HepG2 (cell line): Measurements from ENCODE around the gene GMPPA. TPM values are rescaled to one million over a fixed set of nuclear protein-coding genes. Genes with fewer than 3 reads are reported as not detected.

Experiments
- AFF4 ChIP-seq: sonication (generic); formaldehyde crosslinking; IDR thresholded peaks from 2 replicates; pipeline ENCODE4 v1.4.0; 2020; ENCODE audit warnings: missing genetic modification reagents
- ARID4A ChIP-seq: sonication (generic); formaldehyde crosslinking; IDR thresholded peaks from 2 replicates; pipeline ENCODE4 v1.5.0; 2020; ENCODE audit warnings: mild to moderate bottlenecking, missing genetic modification reagents, borderline replicate concordance
- CENPX ChIP-seq: sonication (generic); formaldehyde crosslinking; IDR thresholded peaks from 2 replicates; pipeline ENCODE4 v1.9.0; 2021; ENCODE audit warnings: mild to moderate bottlenecking, missing genetic modification reagents, moderate library complexity
- ESRRA ChIP-seq: sonication (generic); formaldehyde crosslinking; IDR thresholded peaks from 2 replicates; pipeline ENCODE4 v1.5.1; 2020; ENCODE audit warnings: mild to moderate bottlenecking, low read depth, missing genetic modification reagents
- FIP1L1 ChIP-seq: fragments of 200-400 bp; formaldehyde crosslinking; IDR thresholded peaks from 2 replicates; pipeline ENCODE4 v1.6.1; 2018; ENCODE audit warnings: low read depth, mild to moderate bottlenecking, low read length, moderate library complexity, borderline replicate concordance; ENCODE audit not compliant: insufficient read depth
- IKZF1 ChIP-seq: fragments of 450-650 bp; IDR thresholded peaks from 2 replicates; pipeline ENCODE4 v1.7.1; 2016
- KAT8 ChIP-seq: IDR thresholded peaks from 2 replicates; pipeline ENCODE4 v1.6.1; 2016; ENCODE audit warnings: missing genetic modification reagents, missing compliant biosample characterization
- KDM5B ChIP-seq: sonication (generic); formaldehyde crosslinking; IDR thresholded peaks from 2 replicates; pipeline ENCODE4 v1.4.0; 2020; ENCODE audit warnings: missing genetic modification reagents, mild to moderate bottlenecking, borderline replicate concordance
- MIER3 ChIP-seq: IDR thresholded peaks from 2 replicates; pipeline ENCODE4 v1.6.1; 2016; ENCODE audit warnings: missing compliant biosample characterization, borderline replicate concordance
- NFE2L2 ChIP-seq: fragments of 150-350 bp; IDR thresholded peaks from 2 replicates; pipeline ENCODE4 v1.6.1; 2014; ENCODE audit warnings: low read length
- PHF5A ChIP-seq: IDR thresholded peaks from one replicate; pipeline ENCODE4 v1.6.1; 2018; ENCODE audit warnings: low read depth, missing genetic modification reagents; ENCODE audit not compliant: unreplicated experiment
- SIX1 ChIP-seq: sonication (generic); formaldehyde crosslinking; IDR thresholded peaks from 2 replicates; pipeline ENCODE4 v1.4.0; 2020; ENCODE audit warnings: missing genetic modification reagents, borderline replicate concordance
- STAG1 ChIP-seq: sonication (generic); formaldehyde crosslinking; IDR thresholded peaks from 2 replicates; pipeline ENCODE4 v1.4.0; 2020; ENCODE audit warnings: missing genetic modification reagents
- ZBTB3 ChIP-seq: sonication (generic); formaldehyde crosslinking; IDR thresholded peaks from 2 replicates; pipeline ENCODE4 v1.4.0; 2020; ENCODE audit warnings: low read depth, mild to moderate bottlenecking, moderate library complexity, missing genetic modification reagents, borderline replicate concordance
- ZNF143 ChIP-seq: sonication (generic); formaldehyde crosslinking; IDR thresholded peaks from 2 replicates; pipeline ENCODE4 v1.4.0; 2020; ENCODE audit warnings: missing genetic modification reagents
- ZNF749 ChIP-seq: sonication (generic); formaldehyde crosslinking; IDR thresholded peaks from 2 replicates; pipeline ENCODE4 v1.8.0; 2022; ENCODE audit warnings: mild to moderate bottlenecking, missing genetic modification reagents, moderate library complexity, borderline replicate concordance
- polyA plus RNA-seq, 8 experiments: library from polyadenylated mRNA; depleted of rRNA in 3 of 8; stranded (reverse) in 7 of 8; unstranded in 1 of 8; fragments of >200 nt; fragmentation: Illumina TruSeq in 4 of 8; extraction: Trizol in 4 of 8; gene quantifications; 2 replicates each; pipeline versions ENCODE4 v1.2.1 to v1.2.3, GENCODE V29; 2011 to 2016; ENCODE audit warnings: low read depth in 4 of 8, missing spikeins in 1 of 8, mixed read lengths in 1 of 8; ENCODE audit not compliant: insufficient read depth in 1 of 8
- total RNA-seq, 5 experiments: library from RNA; depleted of rRNA; stranded (reverse); fragments of >200 nt; fragmentation: Illumina TruSeq; extraction: Trizol; gene quantifications; 2 replicates each; pipeline ENCODE4 v1.2.3, GENCODE V29; 2016; ENCODE audit warnings: low read depth in 1 of 5
- TF ChIP-seq, protein P1 (sequence below): sonication (generic); formaldehyde crosslinking; IDR thresholded peaks from 2 replicates; pipeline ENCODE4 v1.4.0; 2020; ENCODE audit warnings: missing genetic modification reagents
- TF ChIP-seq, protein P2 (sequence below): IDR thresholded peaks from 2 replicates; pipeline ENCODE4 v1.6.1; 2016; ENCODE audit warnings: mild to moderate bottlenecking, missing biosample characterization, missing genetic modification reagents

GMPPA gene
- total and polyA plus RNA-seq, 2 of the 13 experiments (the other 11 are each of a cell fraction or from before 2014, with no cell fraction given) = 81.1 to 106 TPM

- TF ChIP-seq AFF4 (CRISPR knock-in tag) = no peak
- TF ChIP-seq ZNF143 (CRISPR knock-in tag) = no peak
- no peak for TF ChIP-seq ZBTB3 (CRISPR knock-in tag)
- TF ChIP-seq SIX1 (CRISPR knock-in tag) = no peak
- TF ChIP-seq ARID4A (CRISPR knock-in tag) = peak; percentile 52; the same call in 1 of the 2 replicates
- TF ChIP-seq FIP1L1 = no peak
- TF ChIP-seq NFE2L2 = no peak
- TF ChIP-seq, protein P1, sequence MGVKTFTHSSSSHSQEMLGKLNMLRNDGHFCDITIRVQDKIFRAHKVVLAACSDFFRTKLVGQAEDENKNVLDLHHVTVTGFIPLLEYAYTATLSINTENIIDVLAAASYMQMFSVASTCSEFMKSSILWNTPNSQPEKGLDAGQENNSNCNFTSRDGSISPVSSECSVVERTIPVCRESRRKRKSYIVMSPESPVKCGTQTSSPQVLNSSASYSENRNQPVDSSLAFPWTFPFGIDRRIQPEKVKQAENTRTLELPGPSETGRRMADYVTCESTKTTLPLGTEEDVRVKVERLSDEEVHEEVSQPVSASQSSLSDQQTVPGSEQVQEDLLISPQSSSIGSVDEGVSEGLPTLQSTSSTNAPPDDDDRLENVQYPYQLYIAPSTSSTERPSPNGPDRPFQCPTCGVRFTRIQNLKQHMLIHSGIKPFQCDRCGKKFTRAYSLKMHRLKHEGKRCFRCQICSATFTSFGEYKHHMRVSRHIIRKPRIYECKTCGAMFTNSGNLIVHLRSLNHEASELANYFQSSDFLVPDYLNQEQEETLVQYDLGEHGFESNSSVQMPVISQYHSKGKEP (CRISPR knock-in tag) = no peak
- TF ChIP-seq, protein P2, sequence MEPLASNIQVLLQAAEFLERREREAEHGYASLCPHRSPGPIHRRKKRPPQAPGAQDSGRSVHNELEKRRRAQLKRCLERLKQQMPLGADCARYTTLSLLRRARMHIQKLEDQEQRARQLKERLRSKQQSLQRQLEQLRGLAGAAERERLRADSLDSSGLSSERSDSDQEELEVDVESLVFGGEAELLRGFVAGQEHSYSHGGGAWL (CRISPR knock-in tag) = no peak
- no peak for TF ChIP-seq CENPX
- TF ChIP-seq PHF5A (CRISPR knock-in tag) = no peak
- no peak for TF ChIP-seq STAG1
- no peak for TF ChIP-seq KAT8 (CRISPR knock-in tag)
- TF ChIP-seq ESRRA (CRISPR knock-in tag) = no peak
- peak; percentile 59; the same call in 1 of the 2 replicates for TF ChIP-seq KDM5B (CRISPR knock-in tag)
- TF ChIP-seq MIER3 = no peak
- TF ChIP-seq ZNF749 = no peak
- no peak for TF ChIP-seq IKZF1
Observed at GRCh38 chr2:219512524-219513216, 14.0 kb downstream of the GMPPA start (continued).
